ENCODE data around the gene ME3. TPM values are rescaled to one million over a fixed set of nuclear protein-coding genes. Genes with fewer than 3 reads are reported as not detected.

Gene ME3
- total RNA-seq, 1 donor from 2014 or later, result 10.8 TPM

DNA sequence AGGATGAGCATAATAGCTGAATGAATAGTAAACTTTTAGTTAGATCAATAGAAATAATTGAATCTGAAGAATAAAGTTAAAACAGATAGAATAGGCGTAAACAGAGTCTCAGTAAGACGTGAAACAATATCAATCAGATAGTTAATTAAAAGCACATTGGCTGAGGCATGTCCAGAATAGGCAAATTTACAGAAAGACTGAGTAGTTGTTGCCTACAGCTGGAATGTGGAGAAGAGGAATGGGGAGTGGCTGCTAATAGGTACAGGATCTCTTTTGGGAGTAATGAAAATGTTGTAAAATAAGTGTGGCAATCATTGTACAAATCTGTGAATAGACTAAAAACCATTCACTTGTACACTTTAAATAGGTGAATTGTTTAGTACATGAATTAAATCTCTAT is 36.3 kb upstream of the ME3 start:
- Mint-ChIP-seq H3K4me1 (ENCODE audit: low read depth) (peaks cover 7% of the 10 kb centered on the region), H3K27me3 (ENCODE audit: low read depth) (no peaks in the 10 kb centered on the region), H3K36me3 (ENCODE audit: low read depth) (peaks cover 5% of the 10 kb centered on the region), H3K9me3 (ENCODE audit: low read depth) (peaks cover 12% of the 10 kb centered on the region), H3K27ac (ENCODE audit: unreplicated experiment) (no peak overlapping the region), H3K4me3 (ENCODE audit: unreplicated experiment) (no peak overlapping the region)
- TF ChIP-seq, protein P1, sequence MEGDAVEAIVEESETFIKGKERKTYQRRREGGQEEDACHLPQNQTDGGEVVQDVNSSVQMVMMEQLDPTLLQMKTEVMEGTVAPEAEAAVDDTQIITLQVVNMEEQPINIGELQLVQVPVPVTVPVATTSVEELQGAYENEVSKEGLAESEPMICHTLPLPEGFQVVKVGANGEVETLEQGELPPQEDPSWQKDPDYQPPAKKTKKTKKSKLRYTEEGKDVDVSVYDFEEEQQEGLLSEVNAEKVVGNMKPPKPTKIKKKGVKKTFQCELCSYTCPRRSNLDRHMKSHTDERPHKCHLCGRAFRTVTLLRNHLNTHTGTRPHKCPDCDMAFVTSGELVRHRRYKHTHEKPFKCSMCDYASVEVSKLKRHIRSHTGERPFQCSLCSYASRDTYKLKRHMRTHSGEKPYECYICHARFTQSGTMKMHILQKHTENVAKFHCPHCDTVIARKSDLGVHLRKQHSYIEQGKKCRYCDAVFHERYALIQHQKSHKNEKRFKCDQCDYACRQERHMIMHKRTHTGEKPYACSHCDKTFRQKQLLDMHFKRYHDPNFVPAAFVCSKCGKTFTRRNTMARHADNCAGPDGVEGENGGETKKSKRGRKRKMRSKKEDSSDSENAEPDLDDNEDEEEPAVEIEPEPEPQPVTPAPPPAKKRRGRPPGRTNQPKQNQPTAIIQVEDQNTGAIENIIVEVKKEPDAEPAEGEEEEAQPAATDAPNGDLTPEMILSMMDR (IDR thresholded peaks at IDR 0.05), result no peak
- DNase-seq (ENCODE audit: low spot score), result no peak

DNA sequence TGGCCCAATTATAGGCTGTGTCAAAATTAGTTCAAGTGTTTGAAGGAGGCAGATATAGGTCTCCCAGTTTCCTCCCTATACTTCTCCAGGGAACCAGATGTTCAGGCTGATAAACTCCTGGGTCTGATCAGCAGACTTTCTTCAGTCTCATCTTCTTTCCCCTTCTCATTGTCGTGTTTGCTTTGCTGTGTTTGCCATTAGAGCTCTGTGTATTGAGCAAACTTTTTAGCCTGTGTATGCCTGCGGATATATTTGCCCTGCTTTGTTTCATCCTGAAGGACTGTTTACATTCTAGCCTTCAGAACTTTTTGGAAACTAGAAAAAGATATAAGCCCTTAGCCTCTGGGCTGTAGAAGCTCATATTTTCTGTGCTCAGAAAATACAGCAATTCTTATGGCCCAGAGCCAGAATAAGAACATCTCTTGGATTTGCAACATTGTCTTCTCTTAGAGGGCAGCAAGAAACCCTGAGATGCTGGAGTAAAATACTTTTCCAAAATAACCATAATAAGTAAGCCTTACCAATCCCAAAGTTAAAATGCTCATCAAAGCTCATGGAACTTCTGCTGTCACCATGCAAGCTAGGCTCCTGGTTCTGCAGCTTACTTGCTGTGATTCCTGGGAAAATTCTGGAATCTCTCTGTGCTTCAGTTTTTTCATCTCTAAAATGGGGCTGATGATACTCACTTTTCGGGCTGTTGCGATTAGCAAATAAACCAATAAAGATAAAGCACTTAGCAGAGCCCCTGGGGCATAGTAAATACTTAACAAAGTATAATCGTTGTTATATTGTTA is 34.1 kb upstream of the ME3 start:
- Mint-ChIP-seq H3K27me3 (ENCODE audit: low read depth) (no peaks in the 10 kb centered on the region), H3K4me1 (ENCODE audit: low read depth) (peaks cover 11% of the 10 kb centered on the region), H3K4me3 (ENCODE audit: unreplicated experiment) (no peak overlapping the region), H3K9me3 (ENCODE audit: low read depth) (peaks cover 12% of the 10 kb centered on the region), H3K36me3 (ENCODE audit: low read depth) (peaks cover 5% of the 10 kb centered on the region), H3K27ac (ENCODE audit: unreplicated experiment) (no peak overlapping the region)
- DNase-seq (ENCODE audit: low spot score), result no peak
- TF ChIP-seq, protein P1 (IDR thresholded peaks at IDR 0.05), result no peak

DNA sequence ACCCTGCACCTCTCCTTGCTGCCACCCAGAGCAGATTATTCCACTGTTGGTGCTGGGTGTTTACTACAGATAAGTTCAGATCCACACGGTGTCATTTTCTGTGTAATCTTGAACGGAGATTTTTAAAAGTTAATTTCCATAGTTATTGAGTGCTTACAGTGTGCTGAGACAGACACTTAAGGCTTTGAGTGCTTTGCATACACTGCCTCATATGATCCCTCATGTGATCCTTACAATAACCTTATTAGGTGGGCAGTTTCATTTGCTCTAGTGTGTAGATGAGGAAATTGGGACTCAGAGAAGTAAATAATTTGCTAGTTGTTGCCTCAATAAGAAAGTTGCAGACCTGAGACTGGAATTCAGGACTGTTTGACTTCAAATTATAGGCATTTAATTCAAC is 32.3 kb upstream of the ME3 start:
- TF ChIP-seq, protein P1 (IDR thresholded peaks at IDR 0.05), result no peak
- H3K36me3 Mint-ChIP-seq (ENCODE audit: low read depth), result no peaks in the 10 kb centered on the region
- no peak for DNase-seq (ENCODE audit: low spot score)
- no peak overlapping the region for H3K27ac Mint-ChIP-seq (ENCODE audit: unreplicated experiment)
- H3K4me1 Mint-ChIP-seq (ENCODE audit: low read depth), result peaks cover 11% of the 10 kb centered on the region
- no peak overlapping the region for H3K4me3 Mint-ChIP-seq (ENCODE audit: unreplicated experiment)
- no peaks in the 10 kb centered on the region for H3K27me3 Mint-ChIP-seq (ENCODE audit: low read depth)
- H3K9me3 Mint-ChIP-seq (ENCODE audit: low read depth), result peaks cover 4% of the 10 kb centered on the region

DNA sequence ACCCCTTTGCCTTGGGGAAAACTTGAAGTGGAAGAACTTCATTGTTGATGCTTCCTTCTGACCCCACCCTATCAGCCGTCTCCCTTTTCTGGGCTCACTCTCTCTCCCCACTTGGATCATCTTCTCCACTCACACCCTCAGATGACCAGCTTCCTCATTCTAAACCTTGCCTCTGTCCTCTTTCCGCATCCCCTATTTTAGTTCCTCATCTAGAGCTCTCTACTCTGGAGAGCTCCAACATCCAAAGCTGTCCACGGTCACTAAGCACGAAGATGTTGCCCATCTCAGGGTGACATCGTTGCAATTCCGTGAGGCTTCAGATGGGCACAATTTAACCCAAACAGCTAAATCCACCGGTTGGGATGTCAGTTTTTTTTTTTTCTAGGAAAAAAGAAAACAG is 31.6 kb upstream of the ME3 start:
- Mint-ChIP-seq H3K4me1 (ENCODE audit: low read depth) (peaks cover 17% of the 10 kb centered on the region), H3K27ac (ENCODE audit: unreplicated experiment) (no peak overlapping the region), H3K4me3 (ENCODE audit: unreplicated experiment) (no peak overlapping the region), H3K27me3 (ENCODE audit: low read depth) (no peaks in the 10 kb centered on the region), H3K36me3 (ENCODE audit: low read depth) (no peaks in the 10 kb centered on the region), H3K9me3 (ENCODE audit: low read depth) (peaks cover 4% of the 10 kb centered on the region)
- no peak for DNase-seq (ENCODE audit: low spot score)
- TF ChIP-seq, protein P1 (IDR thresholded peaks at IDR 0.05), result no peak

DNA sequence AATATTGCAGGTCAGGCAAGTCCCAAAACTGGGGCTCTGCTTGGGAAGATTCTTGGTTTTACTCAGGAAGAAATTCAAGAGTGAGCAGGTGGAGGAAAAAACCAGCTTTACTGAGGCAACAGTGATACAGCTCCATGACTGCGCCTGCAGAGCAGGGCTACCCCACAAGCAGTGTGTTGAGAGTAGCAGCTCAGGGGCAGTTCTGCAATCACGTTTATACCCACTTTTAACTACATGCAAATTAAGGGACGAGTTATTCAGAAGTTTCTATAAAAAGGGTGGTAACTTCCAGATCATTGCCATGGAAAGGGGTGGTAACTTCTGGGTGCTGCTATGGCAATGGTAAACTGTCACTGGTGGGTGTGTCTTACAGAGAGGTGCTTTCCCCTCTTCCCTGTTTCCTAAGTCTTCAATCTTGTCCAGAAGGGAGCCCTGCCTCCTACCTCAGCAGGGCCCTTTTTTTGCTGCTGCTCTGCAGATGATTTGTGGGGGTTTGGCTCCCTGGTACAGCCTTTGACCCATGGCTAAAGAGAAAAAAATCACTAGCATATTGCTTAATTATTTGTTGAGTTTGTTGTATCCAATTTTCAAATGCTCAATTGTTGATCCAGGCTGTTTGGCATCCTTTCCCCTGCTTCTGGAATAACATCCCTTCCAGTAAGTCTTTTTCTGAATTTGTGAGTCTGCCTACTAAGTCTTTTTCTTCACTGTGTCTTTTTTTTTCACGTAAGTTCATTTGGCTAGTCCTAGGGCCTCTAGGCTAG is 30.0 kb upstream of the ME3 start:
- Mint-ChIP-seq H3K27me3 (ENCODE audit: low read depth) (no peaks in the 10 kb centered on the region), H3K36me3 (ENCODE audit: low read depth) (no peaks in the 10 kb centered on the region), H3K27ac (ENCODE audit: unreplicated experiment) (no peak overlapping the region), H3K9me3 (ENCODE audit: low read depth) (peaks cover 4% of the 10 kb centered on the region), H3K4me3 (ENCODE audit: unreplicated experiment) (no peak overlapping the region), H3K4me1 (ENCODE audit: low read depth) (peaks cover 27% of the 10 kb centered on the region)
- TF ChIP-seq, protein P1 (IDR thresholded peaks at IDR 0.05), result no peak
- no peak for DNase-seq (ENCODE audit: low spot score)

Measured in chondrocyte (in vitro differentiated cells).